ENCODE results near the gene RYR2. TPM values are rescaled to one million over a fixed set of nuclear protein-coding genes. Genes with fewer than 3 reads are reported as not detected.
"Not testable (repeated sequence)": the region's sequence is repeated elsewhere in the genome, so short reads cannot be mapped to it uniquely, and the experiment has no call there.

Gene RYR2
- total and polyA plus RNA-seq, 12 donors = 43.1 to 1,252 (median 872) TPM

GRCh38 chr1:237141502-237141901 is 99.5 kb downstream of the RYR2 start:
- DNase-seq (no peak), ATAC-seq (peak in 2 of 8 donors; percentile 25 to 33)
- Histone ChIP-seq H3K4me3 (no peak overlapping the region), H3K27ac (peak overlapping the region in 9 of 10 donors; percentile 2 to 66 (median 46)), H3K27me3 (no peaks in the 10 kb centered on the region), H3K9me3 (no peaks in the 10 kb centered on the region), H3K4me1 (peaks cover 7 to 89% (median 49%) of the 10 kb centered on the region in 9 donors), H3K36me3 (no peaks in the 10 kb centered on the region)
- TF ChIP-seq, protein P1, sequence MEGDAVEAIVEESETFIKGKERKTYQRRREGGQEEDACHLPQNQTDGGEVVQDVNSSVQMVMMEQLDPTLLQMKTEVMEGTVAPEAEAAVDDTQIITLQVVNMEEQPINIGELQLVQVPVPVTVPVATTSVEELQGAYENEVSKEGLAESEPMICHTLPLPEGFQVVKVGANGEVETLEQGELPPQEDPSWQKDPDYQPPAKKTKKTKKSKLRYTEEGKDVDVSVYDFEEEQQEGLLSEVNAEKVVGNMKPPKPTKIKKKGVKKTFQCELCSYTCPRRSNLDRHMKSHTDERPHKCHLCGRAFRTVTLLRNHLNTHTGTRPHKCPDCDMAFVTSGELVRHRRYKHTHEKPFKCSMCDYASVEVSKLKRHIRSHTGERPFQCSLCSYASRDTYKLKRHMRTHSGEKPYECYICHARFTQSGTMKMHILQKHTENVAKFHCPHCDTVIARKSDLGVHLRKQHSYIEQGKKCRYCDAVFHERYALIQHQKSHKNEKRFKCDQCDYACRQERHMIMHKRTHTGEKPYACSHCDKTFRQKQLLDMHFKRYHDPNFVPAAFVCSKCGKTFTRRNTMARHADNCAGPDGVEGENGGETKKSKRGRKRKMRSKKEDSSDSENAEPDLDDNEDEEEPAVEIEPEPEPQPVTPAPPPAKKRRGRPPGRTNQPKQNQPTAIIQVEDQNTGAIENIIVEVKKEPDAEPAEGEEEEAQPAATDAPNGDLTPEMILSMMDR (IDR thresholded peaks at IDR 0.05) = no peak
- 45 to 46% methylated on average over 5 of the region's 5 CpGs for WGBS, 2 donors
- intact Hi-C loops (cut with DNase I) = no loop called here

GRCh38 chr1:237145379-237146135 is 103.6 kb downstream of the RYR2 start:
- intact Hi-C loops (cut with DNase I) = no loop called here
- H3K9me3 ChIP-seq = no peaks in the 10 kb centered on the region
- no peaks in the 10 kb centered on the region for H3K27me3 ChIP-seq
- DNase-seq = no peak
- no peaks in the 10 kb centered on the region for H3K36me3 ChIP-seq
- peak overlapping the region in 4 of 10 donors; percentile 0 to 16 (median 10) for H3K4me3 ChIP-seq
- peak overlapping the region; percentile 33 to 77 (median 69) for H3K27ac ChIP-seq
- peaks cover 7 to 98% (median 70%) of the 10 kb centered on the region in 9 donors for H3K4me1 ChIP-seq
- TF ChIP-seq, protein P1 (IDR thresholded peaks at IDR 0.05) = no peak
- peak in 2 of 8 donors; percentile 10 to 50 for ATAC-seq
- 21 to 37% methylated on average over 4 of the region's 4 CpGs for WGBS, 2 donors

GRCh38 chr1:237146241-237146640 is 104.3 kb downstream of the RYR2 start:
- Histone ChIP-seq H3K9me3 (no peaks in the 10 kb centered on the region), H3K36me3 (no peaks in the 10 kb centered on the region), H3K27ac (peak overlapping the region; percentile 33 to 77 (median 69)), H3K27me3 (no peaks in the 10 kb centered on the region), H3K4me1 (peaks cover 7 to 98% (median 71%) of the 10 kb centered on the region in 9 donors), H3K4me3 (peak overlapping the region in 3 of 10 donors; percentile 0 to 16 (median 15))
- TF ChIP-seq, protein P1 (IDR thresholded peaks at IDR 0.05) = no peak
- intact Hi-C loops (cut with DNase I) = no loop called here
- DNase-seq (peak in 1 of 2 donors; percentile 63), ATAC-seq (peak in 7 of 8 donors; percentile 40 to 74 (median 57))
- WGBS, 2 donors = 5 to 15% methylated on average over 7 of the region's 7 CpGs

- peaks cover 2 to 95% (median 53%) of the 10 kb centered on the region in 9 donors for H3K4me1 ChIP-seq
- no peak overlapping the region for H3K4me3 ChIP-seq
- intact Hi-C loops (cut with DNase I) = no loop called here
- no peaks in the 10 kb centered on the region for H3K9me3 ChIP-seq
- no peak for DNase-seq
- WGBS, 2 donors = 50 to 53% methylated on average over 3 of the region's 3 CpGs
- ATAC-seq = no peak
- no peaks in the 10 kb centered on the region for H3K27me3 ChIP-seq
- H3K27ac ChIP-seq = peak overlapping the region in 2 of 10 donors; percentile 33 to 70
- TF ChIP-seq, protein P1 (IDR thresholded peaks at IDR 0.05) = no peak
- no peaks in the 10 kb centered on the region for H3K36me3 ChIP-seq
Observed at GRCh38 chr1:237149857-237150256, 107.9 kb downstream of the RYR2 start.

GRCh38 chr1:237151979-237152378 is 110.0 kb downstream of the RYR2 start:
- 68 to 71% methylated on average over 6 of the region's 6 CpGs for WGBS, 2 donors
- DNase-seq; ATAC-seq; H3K27me3 ChIP-seq; H3K36me3 ChIP-seq; H3K9me3 ChIP-seq; H3K4me3 ChIP-seq; intact Hi-C loops (cut with DNase I): not testable (repeated sequence)
- Histone ChIP-seq H3K27ac (peak overlapping the region in 1 of 10 donors; percentile 70), H3K4me1 (peaks cover 0 to 94% (median 46%) of the 10 kb centered on the region in 9 donors)
